GM19395 (cell line): Measurements from ENCODE around the gene CFAP206.
A peak's percentile ranks its signal among the peaks of the same experiment; 100 is the strongest.
"Not testable (repeated sequence)": the region's sequence is repeated elsewhere in the genome, so short reads cannot be mapped to it uniquely, and the experiment has no call there.

Experiments used
- ATAC-seq: cut with Tn5 transposase; IDR thresholded peaks from one replicate; pipeline ENCODE4 v1.9.1; 2021; ENCODE audit warnings: mild to moderate bottlenecking, moderate library complexity; ENCODE audit not compliant: unreplicated experiment

The CFAP206 gene

DNA sequence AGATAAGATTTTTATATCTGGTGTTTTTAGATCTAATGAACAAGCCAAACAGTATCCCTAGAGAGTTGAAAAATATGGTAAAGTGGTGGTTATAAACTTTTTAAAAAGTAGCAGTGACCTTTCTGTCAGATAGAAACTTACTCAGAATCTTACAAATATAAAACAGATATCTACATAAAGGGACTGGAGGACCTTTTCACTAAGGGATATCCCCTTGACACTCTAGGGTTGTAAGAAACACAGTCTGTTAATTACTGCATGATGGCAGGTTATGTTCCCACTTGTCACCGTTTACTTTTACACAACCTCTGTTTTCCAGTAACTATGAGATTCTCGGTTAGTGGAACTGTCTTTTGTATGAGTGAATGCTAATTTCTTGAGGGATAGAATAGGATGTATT is 11.5 kb downstream of the CFAP206 start:
- ATAC-seq: no peak

- no peak for ATAC-seq
Measured at GRCh38 chr6:87420360-87420759, 12.6 kb downstream of the CFAP206 start.

DNA sequence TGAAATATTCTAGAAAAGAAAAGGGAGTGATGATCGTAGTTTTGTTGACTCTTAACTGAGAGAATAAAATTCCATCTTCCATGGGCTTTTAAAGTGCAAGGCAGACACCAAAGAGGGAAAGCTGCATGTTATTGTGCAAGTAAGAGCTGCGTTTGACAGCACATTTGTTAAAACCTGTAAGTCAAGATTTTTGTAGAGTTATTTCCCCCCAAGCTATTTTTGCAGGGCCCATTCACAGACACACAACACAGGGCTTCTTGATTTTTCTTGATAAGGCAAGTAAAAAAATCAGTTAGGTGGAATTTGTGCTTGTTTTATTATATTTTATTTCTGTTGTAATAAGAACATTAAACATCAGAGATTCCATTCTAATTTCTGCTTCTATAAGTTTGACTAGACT is 13.8 kb downstream of the CFAP206 start:
- ATAC-seq: no peak

- ATAC-seq: no peak
Measured at GRCh38 chr6:87426789-87427188, 19.0 kb downstream of the CFAP206 start.

DNA sequence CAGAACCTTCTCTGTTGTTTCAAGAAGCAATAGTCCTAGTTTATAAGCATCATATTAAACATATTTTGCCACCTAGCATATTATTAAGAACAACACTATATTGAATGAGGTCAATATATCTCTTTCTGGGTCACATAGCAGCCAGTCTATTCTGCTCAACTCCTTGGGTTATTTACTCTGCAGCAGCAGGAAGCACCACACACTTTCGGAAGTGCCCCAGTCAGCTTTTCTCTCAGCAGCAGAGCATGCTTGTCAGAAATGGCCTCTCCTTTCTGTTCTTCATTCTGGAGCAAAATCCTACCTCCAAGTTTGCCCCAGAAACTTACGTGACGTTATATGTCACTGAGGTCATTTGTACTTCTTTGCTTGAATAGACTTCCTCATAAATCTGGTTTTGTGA is 22.7 kb downstream of the CFAP206 start:
- ATAC-seq: no peak

DNA sequence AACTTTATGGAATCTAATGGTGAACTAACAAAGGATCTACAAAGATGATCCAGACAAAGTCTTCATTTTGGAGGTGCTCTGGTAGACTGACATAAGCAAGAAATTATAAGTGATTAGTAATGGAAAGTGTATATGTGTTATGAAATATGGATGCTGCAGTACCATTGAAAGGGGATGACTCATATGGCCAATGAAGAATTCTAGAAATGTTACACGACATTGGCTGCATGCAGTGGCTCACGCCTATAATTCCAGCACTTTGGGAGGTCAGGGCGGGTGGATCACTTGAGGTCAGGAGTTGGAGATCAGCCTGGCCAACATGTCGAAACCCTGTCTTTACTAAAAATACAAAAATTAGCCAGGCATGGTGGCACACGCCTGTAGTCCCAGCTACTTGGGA is 23.5 kb downstream of the CFAP206 start:
- no peak for ATAC-seq

GRCh38 chr6:87436435-87436834 is 28.7 kb downstream of the CFAP206 start:
- ATAC-seq: no peak

GRCh38 chr6:87441711-87442110 is 33.9 kb downstream of the CFAP206 start:
- ATAC-seq: no peak

DNA sequence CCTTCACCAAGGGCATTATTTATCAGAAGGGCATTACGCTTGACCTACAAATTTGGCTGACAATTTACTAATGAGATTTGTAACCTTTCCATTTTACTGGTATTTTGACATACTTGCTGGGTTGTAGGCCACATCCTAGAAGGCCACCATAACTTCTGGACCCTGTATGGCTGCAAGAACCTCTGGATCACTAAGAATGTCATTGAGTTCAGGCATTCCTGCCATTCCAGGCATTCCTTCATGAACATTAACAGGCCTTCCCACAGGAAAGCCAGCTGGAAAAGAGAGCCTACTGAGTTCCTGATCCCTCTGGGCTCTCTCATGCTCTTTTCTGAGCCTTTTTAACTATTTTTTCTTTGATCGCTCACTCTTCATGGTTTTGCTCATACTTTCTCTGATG is 36.6 kb downstream of the CFAP206 start:
- ATAC-seq: no peak

GRCh38 chr6:87465051-87465450 is 57.3 kb downstream of the CFAP206 start:
- ATAC-seq: no peak

GRCh38 chr6:87472525-87473418 is 65.0 kb downstream of the CFAP206 start, which contains the start of gene SLC35A1:
Gene SLC35A1, plus strand, starts transcription at chr6:87472974. Its CDS starts 30 bp downstream, at chr6:87473004.
- ATAC-seq: peak; percentile 92

DNA sequence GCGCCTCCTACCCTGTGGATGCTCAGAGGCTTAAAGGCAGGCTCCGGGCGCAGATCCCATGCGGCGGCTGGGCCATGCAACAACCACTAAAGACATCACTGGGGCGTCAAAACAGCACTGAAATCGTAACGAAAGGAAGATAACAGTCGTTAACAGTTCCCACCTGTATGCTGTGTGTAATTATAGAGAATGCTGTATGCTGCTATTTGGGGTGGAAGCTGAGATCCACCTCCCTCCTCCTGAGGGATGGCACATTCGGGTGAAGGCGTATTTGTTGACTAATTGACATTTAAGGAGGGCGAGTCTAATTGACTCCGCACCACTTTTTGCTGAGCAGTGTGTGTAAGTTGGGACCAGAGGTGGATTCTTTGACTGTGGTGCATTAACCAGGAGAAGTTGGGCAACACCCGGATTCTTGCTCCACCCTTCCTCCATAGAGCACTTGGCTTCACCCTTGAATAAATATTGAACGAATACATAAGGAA is 65.7 kb downstream of the CFAP206 start:
- ATAC-seq: peak; percentile 78

DNA sequence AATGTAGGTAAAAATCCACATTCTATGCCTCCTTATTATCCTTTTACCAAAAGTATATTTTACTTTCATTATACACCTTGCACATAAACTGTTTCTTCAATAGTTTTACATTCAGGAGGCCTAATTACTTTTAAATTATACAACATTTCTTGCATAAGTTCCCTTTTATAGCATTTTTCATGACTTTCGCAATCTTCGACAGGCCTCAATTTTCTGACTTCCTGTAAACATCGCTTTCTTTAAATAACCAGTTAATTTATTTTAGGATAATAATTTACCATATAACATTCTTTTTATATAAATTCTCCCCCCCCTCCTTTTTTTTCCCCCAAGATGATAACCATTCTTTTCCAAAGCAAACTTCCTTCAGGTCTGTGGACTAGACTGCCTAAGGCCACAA is 74.2 kb downstream of the CFAP206 start:
- no peak for ATAC-seq

- no peak for ATAC-seq
Measured at GRCh38 chr6:87482366-87482765, 74.6 kb downstream of the CFAP206 start.

GRCh38 chr6:87483929-87484328 is 76.2 kb downstream of the CFAP206 start:
- ATAC-seq: no peak

DNA sequence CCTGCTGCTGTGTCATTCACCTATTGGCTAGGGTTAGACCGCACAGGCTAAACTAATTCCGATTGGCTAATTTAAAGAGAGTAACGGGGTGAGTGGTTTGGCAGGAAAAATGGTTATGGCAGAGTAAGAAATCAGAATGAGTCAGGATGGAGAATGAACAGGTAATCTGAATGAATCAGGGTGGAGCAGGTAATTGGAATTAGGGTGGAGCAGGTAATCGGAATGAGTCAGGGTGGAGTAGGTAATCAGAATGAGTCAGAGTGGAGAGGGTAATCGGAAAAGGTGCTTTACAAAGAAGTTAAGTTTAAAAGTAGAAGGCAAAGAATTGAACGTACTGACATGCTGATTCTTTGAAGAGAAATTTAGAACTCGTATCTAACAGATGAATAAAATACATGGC is 76.7 kb downstream of the CFAP206 start:
- no peak for ATAC-seq

DNA sequence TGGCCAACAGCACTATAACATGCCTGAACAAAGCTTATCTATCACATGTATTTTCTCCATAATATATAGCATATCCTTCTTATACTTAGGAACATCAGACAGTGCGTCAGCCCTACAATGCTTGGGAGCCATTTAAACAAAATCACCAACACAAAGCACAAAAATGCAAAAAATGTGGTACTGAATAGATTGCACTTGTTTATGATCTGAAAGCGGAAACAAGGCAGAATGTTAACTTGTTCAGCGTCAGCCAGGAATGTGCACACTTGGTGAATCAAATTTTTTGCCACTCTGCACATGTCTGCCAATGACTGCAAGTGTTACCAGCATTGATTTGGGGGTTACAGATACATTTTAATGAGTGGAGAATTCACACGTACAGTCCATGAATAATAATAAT is 79.8 kb downstream of the CFAP206 start:
- no peak for ATAC-seq

GRCh38 chr6:87489326-87489725 is 81.6 kb downstream of the CFAP206 start:
- not testable (repeated sequence) for ATAC-seq

- peak; percentile 98 for ATAC-seq
Measured at GRCh38 chr6:87494761-87495422, 87.1 kb downstream of the CFAP206 start.

DNA sequence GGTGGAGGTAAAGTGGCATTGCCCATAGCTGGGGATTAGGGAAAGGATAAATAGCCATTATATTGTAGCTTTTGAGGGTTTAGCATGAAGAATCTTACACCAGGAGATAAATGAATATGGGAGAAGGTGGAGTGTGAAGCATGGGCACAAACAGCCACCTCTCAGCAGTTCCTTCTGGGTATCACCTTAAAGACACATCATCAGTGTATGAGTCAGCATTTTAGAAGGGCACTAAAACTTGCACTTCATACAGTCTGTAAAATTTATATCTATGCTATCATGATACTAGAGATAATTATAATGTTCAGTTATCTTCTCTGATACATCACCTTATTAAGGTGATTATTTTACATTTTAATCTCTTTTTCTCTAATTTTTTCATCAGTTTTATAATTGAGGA is 90.3 kb downstream of the CFAP206 start:
- no peak for ATAC-seq

DNA sequence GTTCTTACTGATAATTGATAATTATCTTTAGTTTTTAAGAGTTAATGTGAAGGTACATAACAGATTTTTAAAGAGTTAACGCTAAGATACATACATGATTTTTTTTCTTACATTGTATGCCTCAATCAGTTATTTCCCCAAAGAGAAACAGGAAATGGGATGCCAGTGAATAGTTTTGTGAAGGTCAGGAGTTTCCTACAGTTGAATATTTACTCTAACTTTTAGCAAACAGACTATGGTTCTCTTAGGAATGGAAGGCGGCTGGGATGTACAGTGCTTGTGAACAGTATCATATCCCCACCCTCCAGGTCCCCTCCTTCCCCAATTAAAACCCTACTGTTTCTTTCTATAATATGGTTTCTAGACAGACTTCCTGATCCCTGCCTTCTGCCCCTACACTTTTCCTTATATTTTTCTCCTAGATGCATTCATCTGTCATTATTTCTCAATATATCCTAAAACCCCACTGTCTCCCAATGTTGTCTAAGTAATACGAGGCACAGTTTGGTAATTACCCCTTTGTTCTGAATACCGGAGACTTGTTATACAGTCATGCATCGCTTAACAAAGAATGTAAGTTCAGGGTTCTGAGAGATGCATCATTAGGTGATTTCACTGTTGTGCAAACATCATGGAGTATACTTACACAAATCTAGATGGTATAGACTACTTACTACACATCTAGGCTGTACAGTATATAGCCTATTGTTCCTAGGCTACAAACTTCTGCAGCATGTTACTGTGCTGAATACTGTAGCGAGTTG is 94.2 kb downstream of the CFAP206 start:
- no peak for ATAC-seq
